Large intestine (tissue), 12 donors: Measurements from ENCODE around the gene APP. TPM values are rescaled to one million over a fixed set of nuclear protein-coding genes. Genes with fewer than 3 reads are reported as not detected.

ENCODE experiments used
- DNase-seq, 2 donors: peaks; one replicate each; pipeline versions ENCODE4 v3.0.0 to v3.0.0-alpha.2; 2013
- H3K27ac ChIP-seq: one replicate; pipeline ENCODE4 v1.5.1; 2013; ENCODE audit warnings: low read length
- H3K27me3 ChIP-seq: 2 replicates; pipeline ENCODE4 v1.6.1; 2013; ENCODE audit warnings: low read length; ENCODE audit not compliant: control insufficient read depth, insufficient read depth
- H3K36me3 ChIP-seq: 2 replicates; pipeline ENCODE4 v1.6.1; 2013; ENCODE audit warnings: low read length; ENCODE audit not compliant: control insufficient read depth, insufficient read depth
- H3K4me1 ChIP-seq: one replicate; pipeline ENCODE4 v1.6.1; 2013; ENCODE audit warnings: low read length; ENCODE audit not compliant: control insufficient read depth, insufficient read depth
- H3K4me3 ChIP-seq: one replicate; pipeline ENCODE4 v1.5.1; 2013; ENCODE audit warnings: low read length
- H3K9me3 ChIP-seq: one replicate; pipeline ENCODE4 v1.6.1; 2013; ENCODE audit warnings: mild to moderate bottlenecking, low read depth, low read length, moderate library complexity; ENCODE audit not compliant: control insufficient read depth
- WGBS: methylation state at CpG from one replicate; pipeline ENCODE4 v1.1.5; 2013; ENCODE audit warnings: low lambda C conversion rate; ENCODE audit not compliant: insufficient coverage; 5-methylcytosine and 5-hydroxymethylcytosine counted together
- long read RNA-seq, 11 donors: transcript quantifications; one replicate each; lab custom pipeline, GENCODE V29; 2026
- polyA plus RNA-seq: library from polyadenylated mRNA; unstranded; fragments of 120-200 nt; gene quantifications from one replicate; pipeline ENCODE4 v1.2.1, GENCODE V29; 2013

APP gene
- polyA plus RNA-seq: 265 TPM
- long read RNA-seq, donor 1, transcript APP-202 (16 exons, 3,355 nt): minor isoform, 5 of 34 reads
- long read RNA-seq, donor 1, transcript APP-204 (17 exons, 3,543 nt): major isoform, 19 of 34 reads
- long read RNA-seq, donor 1, transcript APP-201 (18 exons, 3,467 nt): minor isoform, 10 of 34 reads
- long read RNA-seq, donor 1, partial matches to known transcripts: 0 of 34 reads
- long read RNA-seq, donor 1, other reads (novel, unspliced or antisense): 0 of 34 reads
- long read RNA-seq, donor 2, transcript APP-204 (17 exons, 3,543 nt): major isoform, 25 of 164 reads
- long read RNA-seq, donor 2, transcript APP-201 (18 exons, 3,467 nt): minor isoform, 20 of 164 reads
- long read RNA-seq, donor 2, partial matches to known transcripts: 113 of 164 reads
- long read RNA-seq, donor 2, other reads (novel, unspliced or antisense): 0 of 164 reads
- long read RNA-seq, donor 3, transcript APP-202 (16 exons, 3,355 nt): minor isoform, 8 of 105 reads
- long read RNA-seq, donor 3, transcript APP-204 (17 exons, 3,543 nt): major isoform, 43 of 105 reads
- long read RNA-seq, donor 3, transcript APP-201 (18 exons, 3,467 nt): minor isoform, 27 of 105 reads
- long read RNA-seq, donor 3, partial matches to known transcripts: 25 of 105 reads
- long read RNA-seq, donor 3, other reads (novel, unspliced or antisense): 0 of 105 reads
- long read RNA-seq, donor 4, partial matches to known transcripts: 0 of 6 reads
- long read RNA-seq, donor 4, other reads (novel, unspliced or antisense): 0 of 6 reads
- long read RNA-seq, donor 5, transcript APP-201 (18 exons, 3,467 nt): minor isoform, 20 of 58 reads
- long read RNA-seq, donor 5, transcript APP-204 (17 exons, 3,543 nt): major isoform, 32 of 58 reads
- long read RNA-seq, donor 5, partial matches to known transcripts: 0 of 58 reads
- long read RNA-seq, donor 5, other reads (novel, unspliced or antisense): 0 of 58 reads
- long read RNA-seq, donor 6, transcript APP-202 (16 exons, 3,355 nt): minor isoform, 11 of 91 reads
- long read RNA-seq, donor 6, transcript APP-201 (18 exons, 3,467 nt): minor isoform, 24 of 91 reads
- long read RNA-seq, donor 6, transcript APP-204 (17 exons, 3,543 nt): major isoform, 41 of 91 reads
- long read RNA-seq, donor 6, partial matches to known transcripts: 13 of 91 reads
- long read RNA-seq, donor 6, other reads (novel, unspliced or antisense): 0 of 91 reads
- long read RNA-seq, donor 7, transcript APP-204 (17 exons, 3,543 nt): minor isoform, 16 of 62 reads
- long read RNA-seq, donor 7, transcript APP-202 (16 exons, 3,355 nt): minor isoform, 5 of 62 reads
- long read RNA-seq, donor 7, transcript APP-201 (18 exons, 3,467 nt): major isoform, 19 of 62 reads
- long read RNA-seq, donor 7, partial matches to known transcripts: 20 of 62 reads
- long read RNA-seq, donor 7, other reads (novel, unspliced or antisense): 0 of 62 reads
- long read RNA-seq, donor 8, transcript APP-201 (18 exons, 3,467 nt): minor isoform, 21 of 96 reads
- long read RNA-seq, donor 8, transcript APP-204 (17 exons, 3,543 nt): major isoform, 28 of 96 reads
- long read RNA-seq, donor 8, transcript APP-202 (16 exons, 3,355 nt): minor isoform, 11 of 96 reads
- long read RNA-seq, donor 8, partial matches to known transcripts: 31 of 96 reads
- long read RNA-seq, donor 8, other reads (novel, unspliced or antisense): 0 of 96 reads
- long read RNA-seq, donor 9, transcript APP-201 (18 exons, 3,467 nt): minor isoform, 25 of 82 reads
- long read RNA-seq, donor 9, transcript APP-204 (17 exons, 3,543 nt): major isoform, 30 of 82 reads
- long read RNA-seq, donor 9, transcript APP-202 (16 exons, 3,355 nt): minor isoform, 12 of 82 reads
- long read RNA-seq, donor 9, partial matches to known transcripts: 14 of 82 reads
- long read RNA-seq, donor 9, other reads (novel, unspliced or antisense): 0 of 82 reads
- long read RNA-seq, donor 10, transcript APP-204 (17 exons, 3,543 nt): major isoform, 31 of 66 reads
- long read RNA-seq, donor 10, transcript APP-201 (18 exons, 3,467 nt): minor isoform, 23 of 66 reads
- long read RNA-seq, donor 10, transcript APP-202 (16 exons, 3,355 nt): minor isoform, 5 of 66 reads
- long read RNA-seq, donor 10, partial matches to known transcripts: 5 of 66 reads
- long read RNA-seq, donor 10, other reads (novel, unspliced or antisense): 0 of 66 reads
- long read RNA-seq, donor 11, transcript APP-201 (18 exons, 3,467 nt): minor isoform, 15 of 46 reads
- long read RNA-seq, donor 11, transcript APP-204 (17 exons, 3,543 nt): major isoform, 20 of 46 reads
- long read RNA-seq, donor 11, transcript APP-202 (16 exons, 3,355 nt): minor isoform, 6 of 46 reads
- long read RNA-seq, donor 11, partial matches to known transcripts: 0 of 46 reads
- long read RNA-seq, donor 11, other reads (novel, unspliced or antisense): 0 of 46 reads

DNA sequence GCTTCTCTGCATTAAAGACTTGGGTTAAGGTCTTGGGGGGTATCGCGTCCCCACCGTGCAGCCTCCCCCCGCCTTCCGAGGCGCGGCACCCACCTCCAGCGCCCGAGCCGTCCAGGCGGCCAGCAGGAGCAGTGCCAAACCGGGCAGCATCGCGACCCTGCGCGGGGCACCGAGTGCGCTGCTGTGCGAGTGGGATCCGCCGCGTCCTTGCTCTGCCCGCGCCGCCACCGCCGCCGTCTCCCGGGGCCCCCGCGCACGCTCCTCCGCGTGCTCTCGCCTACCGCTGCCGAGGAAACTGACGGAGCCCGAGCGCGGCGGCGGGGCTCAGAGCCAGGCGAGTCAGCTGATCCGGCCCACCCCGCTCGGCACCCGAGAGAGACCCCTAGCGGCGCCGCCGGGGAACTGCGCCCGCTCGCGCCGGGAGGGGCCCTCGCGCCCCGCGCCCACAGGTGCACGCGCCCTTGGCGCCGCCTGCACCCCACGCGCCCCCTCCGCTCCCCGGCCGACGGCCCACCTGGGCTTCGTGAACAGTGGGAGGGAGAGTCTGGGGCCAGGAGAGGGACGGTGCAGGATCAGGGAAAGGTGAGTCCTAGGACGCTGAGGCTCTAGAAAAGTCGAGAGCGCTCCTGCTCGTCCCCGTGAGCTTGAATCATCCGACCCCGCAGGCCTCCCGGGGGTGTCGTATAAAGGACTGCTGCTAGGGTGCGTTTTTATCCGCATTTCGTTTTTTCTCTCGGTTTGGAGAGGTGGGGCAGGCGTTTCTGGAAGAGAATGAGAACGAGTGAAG is at the start of gene APP:
APP (minus strand) TSS at position 300 of the 787 bp plus-strand sequence; CDS start at position 150, 150 bp downstream.
- peaks cover 14% of the 10 kb centered on the region for H3K4me1 ChIP-seq
- H3K9me3 ChIP-seq: no peaks in the 10 kb centered on the region
- H3K4me3 ChIP-seq: peak within 1 kb of the TSS; percentile 94
- peak; percentile 85 to 90 for DNase-seq
- peak within 1 kb of the TSS; percentile 75 for H3K27ac ChIP-seq
- H3K27me3 ChIP-seq: no peaks in the 10 kb centered on the region
- WGBS: 0% methylated on average over 3 of the region's 88 CpGs
- no peaks in the 10 kb centered on the region for H3K36me3 ChIP-seq

DNA sequence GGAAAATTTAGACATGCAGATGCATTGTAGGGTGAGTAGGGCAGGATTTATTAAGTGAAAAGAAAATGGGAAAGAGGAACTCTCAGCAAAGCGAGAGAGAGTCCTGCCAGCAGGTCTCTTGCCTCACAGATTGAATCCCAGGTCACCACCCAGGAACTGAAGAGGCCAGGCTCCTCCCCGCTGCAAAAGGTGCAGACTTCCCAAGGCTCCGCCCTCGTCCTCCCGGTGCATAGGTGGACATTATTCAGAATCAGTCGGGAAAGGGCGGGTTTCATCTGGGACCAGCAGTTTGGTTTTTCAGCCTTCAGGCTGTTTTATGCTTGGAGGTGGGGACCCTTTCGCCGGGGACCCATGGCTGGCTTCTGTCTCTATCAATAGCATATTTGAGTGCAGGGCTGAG is 41.6 kb upstream of the APP start:
- no peaks in the 10 kb centered on the region for H3K27me3 ChIP-seq
- DNase-seq: no peak
- no peak overlapping the region for H3K4me3 ChIP-seq
- H3K27ac ChIP-seq: no peak overlapping the region
- no peaks in the 10 kb centered on the region for H3K9me3 ChIP-seq
- WGBS: no CpG with 5 or more reads among the region's 9 CpGs
- H3K4me1 ChIP-seq: no peaks in the 10 kb centered on the region
- no peaks in the 10 kb centered on the region for H3K36me3 ChIP-seq

DNA sequence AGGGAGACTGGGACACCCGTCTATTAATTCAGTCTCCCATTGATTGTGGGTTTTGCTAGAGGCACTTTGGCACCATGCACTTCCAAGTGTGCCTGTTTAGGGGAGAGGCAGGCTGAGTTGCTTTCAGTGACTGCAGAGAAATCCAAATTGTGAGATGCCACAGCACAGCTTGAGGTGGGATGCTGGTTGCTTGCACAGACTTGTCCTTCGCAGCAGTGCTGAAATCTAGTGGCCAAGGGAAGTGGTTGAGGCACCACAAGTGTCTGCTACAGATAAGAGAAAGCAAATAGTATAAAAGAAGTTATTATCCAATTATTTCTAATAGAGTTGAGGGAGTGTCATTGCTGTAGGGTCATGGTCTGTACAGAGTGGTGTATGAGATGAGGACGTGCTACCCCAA is 40.0 kb upstream of the APP start:
- Histone ChIP-seq H3K9me3 (no peaks in the 10 kb centered on the region), H3K27me3 (no peaks in the 10 kb centered on the region), H3K36me3 (no peaks in the 10 kb centered on the region), H3K4me3 (no peak overlapping the region), H3K27ac (no peak overlapping the region), H3K4me1 (no peaks in the 10 kb centered on the region)
- no peak for DNase-seq
- 44% methylated on average over 1 of the region's 3 CpGs for WGBS

DNA sequence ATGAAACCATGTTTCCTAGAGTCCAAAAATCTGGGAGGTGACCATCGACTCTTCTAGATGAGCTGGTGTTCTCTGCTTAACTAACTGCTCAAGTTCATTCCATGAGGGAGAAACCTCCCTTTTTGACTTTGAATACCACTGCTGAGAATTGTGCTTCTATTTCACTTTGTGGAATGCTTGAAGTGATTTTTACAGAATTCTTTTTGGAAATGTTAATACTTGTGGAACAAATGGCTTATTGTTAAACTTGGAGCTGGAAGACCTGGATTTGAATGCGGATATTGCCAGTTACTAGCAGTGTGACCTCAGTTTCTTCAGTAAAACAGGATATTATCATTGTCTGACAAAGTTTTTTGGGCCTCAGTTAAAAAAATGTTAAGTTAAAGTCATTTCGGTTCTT is 36.5 kb upstream of the APP start:
- H3K4me3 ChIP-seq: no peak overlapping the region
- no peaks in the 10 kb centered on the region for H3K9me3 ChIP-seq
- WGBS: 87% methylated on average over 3 of the region's 3 CpGs
- no peaks in the 10 kb centered on the region for H3K4me1 ChIP-seq
- H3K27me3 ChIP-seq: no peaks in the 10 kb centered on the region
- no peak for DNase-seq
- no peaks in the 10 kb centered on the region for H3K36me3 ChIP-seq
- H3K27ac ChIP-seq: no peak overlapping the region

DNA sequence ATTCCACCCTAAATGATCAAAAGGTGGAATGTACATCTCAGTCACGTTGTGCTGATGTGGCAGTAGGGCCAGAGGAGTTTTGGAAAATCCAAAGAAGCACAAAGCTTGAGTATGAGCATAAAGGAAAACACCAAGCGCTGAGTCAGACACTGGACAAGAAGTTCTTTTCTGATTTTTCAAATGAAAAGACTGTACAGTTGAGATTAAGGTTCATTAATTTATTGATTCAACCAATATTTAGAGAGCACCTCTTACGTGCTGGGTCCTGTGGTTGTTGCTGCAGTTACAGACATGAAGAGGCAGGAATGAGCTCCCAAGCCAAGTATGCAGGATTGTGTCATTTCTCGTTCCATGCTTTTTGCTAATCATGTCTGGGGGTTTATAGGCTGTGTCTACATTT is 28.9 kb upstream of the APP start:
- WGBS: 100% methylated on average over 1 of the region's 4 CpGs
- no peaks in the 10 kb centered on the region for H3K27me3 ChIP-seq
- H3K9me3 ChIP-seq: no peaks in the 10 kb centered on the region
- H3K36me3 ChIP-seq: no peaks in the 10 kb centered on the region
- no peak overlapping the region for H3K27ac ChIP-seq
- DNase-seq: no peak
- H3K4me3 ChIP-seq: no peak overlapping the region
- no peaks in the 10 kb centered on the region for H3K4me1 ChIP-seq

DNA sequence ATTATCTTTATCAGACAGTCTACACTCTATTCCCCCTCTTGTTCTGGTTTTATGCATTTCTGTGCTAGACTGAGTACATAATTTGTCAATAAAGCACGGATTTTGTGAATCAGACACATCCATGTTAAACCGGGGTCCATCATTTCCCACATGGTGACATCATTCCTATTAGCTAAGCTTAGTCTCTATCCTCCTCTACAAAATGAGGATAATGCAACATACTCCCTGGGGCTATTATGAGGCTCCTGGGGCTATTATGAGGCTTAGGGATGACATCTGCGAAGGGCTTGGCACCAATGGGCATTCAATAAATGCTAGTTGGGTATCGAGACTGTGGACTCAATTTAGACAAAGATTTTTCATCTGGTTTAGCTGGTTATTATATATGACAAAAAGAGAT is 25.1 kb upstream of the APP start:
- no peak overlapping the region for H3K4me3 ChIP-seq
- H3K36me3 ChIP-seq: no peaks in the 10 kb centered on the region
- H3K4me1 ChIP-seq: no peaks in the 10 kb centered on the region
- no peak for DNase-seq
- no peaks in the 10 kb centered on the region for H3K9me3 ChIP-seq
- no peak overlapping the region for H3K27ac ChIP-seq
- WGBS: no CpG with 5 or more reads among the region's 4 CpGs
- no peaks in the 10 kb centered on the region for H3K27me3 ChIP-seq

DNA sequence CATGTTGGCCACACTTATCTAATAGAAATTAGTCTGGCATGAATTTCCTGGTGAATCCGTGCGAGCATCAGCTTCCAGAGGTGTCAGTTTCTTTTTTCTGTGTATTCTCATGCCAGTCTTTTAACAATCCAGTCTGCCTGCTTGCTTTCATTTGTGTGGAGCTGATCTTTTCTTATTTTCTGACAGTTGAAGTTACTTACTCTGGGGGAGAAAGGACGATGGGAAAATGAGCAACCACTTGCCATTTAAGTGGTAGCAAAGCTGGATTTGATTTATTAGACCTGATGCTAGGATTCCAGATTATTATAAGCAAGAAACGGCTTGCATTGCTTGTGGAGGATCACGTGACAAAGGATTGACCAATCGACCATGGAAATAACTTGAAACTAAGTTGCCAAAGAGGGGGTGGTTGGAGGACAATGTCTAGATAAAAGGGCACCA is 24.3 kb upstream of the APP start:
- WGBS: 69% methylated on average over 3 of the region's 6 CpGs

DNA sequence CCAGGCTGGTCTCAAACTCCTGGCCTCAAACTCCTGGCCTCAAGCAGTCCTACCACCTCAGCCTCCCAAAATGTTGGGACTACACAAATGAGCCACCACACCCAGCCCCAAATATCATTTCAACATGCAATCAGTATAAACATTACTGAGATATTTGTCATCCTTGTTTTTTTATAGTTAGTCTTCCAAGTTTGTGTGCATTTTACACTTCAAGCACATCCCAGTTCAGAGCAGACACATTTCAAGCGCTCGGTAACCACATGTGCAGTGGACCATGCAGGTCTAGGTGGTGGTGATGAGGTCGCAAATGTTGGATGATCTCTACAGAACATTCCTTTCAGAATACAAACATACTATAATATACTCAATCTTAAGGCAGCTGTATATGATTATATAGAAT is 23.8 kb upstream of the APP start:
- H3K4me3 ChIP-seq: no peak overlapping the region

More for the DNA sequence above, 24.3 kb upstream of the APP start:
- no peaks in the 10 kb centered on the region for H3K36me3 ChIP-seq
- no peaks in the 10 kb centered on the region for H3K27me3 ChIP-seq
- H3K4me3 ChIP-seq: no peak overlapping the region
- no peaks in the 10 kb centered on the region for H3K9me3 ChIP-seq
- no peaks in the 10 kb centered on the region for H3K4me1 ChIP-seq
- DNase-seq: no peak
- H3K27ac ChIP-seq: no peak overlapping the region

More for the DNA sequence above, 23.8 kb upstream of the APP start:
- Histone ChIP-seq H3K27me3 (no peaks in the 10 kb centered on the region), H3K36me3 (no peaks in the 10 kb centered on the region), H3K9me3 (no peaks in the 10 kb centered on the region), H3K4me1 (no peaks in the 10 kb centered on the region), H3K27ac (no peak overlapping the region)
- no peak for DNase-seq
- no CpG with 5 or more reads among the region's 3 CpGs for WGBS
